Measurements from ENCODE around the gene OR1B1.

DNA sequence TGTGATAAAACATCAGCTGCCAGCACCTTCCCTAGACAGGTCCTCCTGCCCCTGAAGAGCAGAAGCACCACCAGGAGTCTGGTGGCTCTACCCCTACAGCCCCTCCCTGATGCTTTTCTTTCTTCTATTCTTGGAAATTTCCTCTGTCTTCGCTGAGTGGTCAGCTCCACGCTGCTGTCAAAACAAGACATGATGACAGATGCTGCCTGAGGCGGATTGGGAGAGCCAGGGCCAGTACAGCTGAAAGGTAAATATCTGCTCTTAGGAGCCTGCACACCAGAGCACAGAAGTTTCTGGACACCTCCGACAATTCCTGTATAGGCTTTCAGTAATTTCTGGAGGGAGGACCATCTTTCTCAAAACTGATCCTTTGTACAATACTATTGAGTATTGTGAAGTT, 47.6 kb downstream of the OR1B1 start:
- TF ChIP-seq CTCF (IDR thresholded peaks at IDR 0.05; ENCODE audit: low read depth, low read length) (no peak), POLR2A (IDR thresholded peaks at IDR 0.05; ENCODE audit: extremely low read depth, insufficient read length) (no peak), MYC (IDR thresholded peaks at IDR 0.05; ENCODE audit: low read depth, low read length) (no peak)
- TF ChIP-seq, protein P1, sequence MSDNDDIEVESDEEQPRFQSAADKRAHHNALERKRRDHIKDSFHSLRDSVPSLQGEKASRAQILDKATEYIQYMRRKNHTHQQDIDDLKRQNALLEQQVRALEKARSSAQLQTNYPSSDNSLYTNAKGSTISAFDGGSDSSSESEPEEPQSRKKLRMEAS (IDR thresholded peaks at IDR 0.05; ENCODE audit: low read depth, low read length), result no peak
